ENCODE measurements around the gene TEX26. TPM values are rescaled to one million over a fixed set of nuclear protein-coding genes. Genes with fewer than 3 reads are reported as not detected.
A peak's percentile ranks its signal among the peaks of the same experiment; 100 is the strongest.

TEX26 gene
- total RNA-seq, 2 donors from 2014 or later: not detected

GRCh38 chr13:30905932-30906383 lies 26.5 kb upstream of the TEX26 start, which contains the start of gene MEDAG:
MEDAG (plus strand) TSS chr13:30906271; CDS start chr13:30906516, 245 bp downstream.
- Histone ChIP-seq H3K36me3 (no peaks in the 10 kb centered on the region), H3K27me3 (replicated peaks; ENCODE audit: insufficient read depth) (peaks cover 14% of the 10 kb centered on the region), H3K27ac (no peak within 1 kb of the TSS), H3K9me3 (no peaks in the 10 kb centered on the region), H3K4me1 (replicated peaks) (peaks cover 2% of the 10 kb centered on the region), H3K4me3 (peak within 1 kb of the TSS; percentile 13 to 21)
- 39% methylated on average over 10 of the region's 35 CpGs for WGBS
- no peak for DNase-seq (ENCODE audit: low spot score)
- no peak for TF ChIP-seq POLR2AphosphoS5 (IDR thresholded peaks at IDR 0.05)
- no peak for TF ChIP-seq POLR2A (IDR thresholded peaks at IDR 0.05)
- TF ChIP-seq CTCF (IDR thresholded peaks at IDR 0.05): no peak
- intact Hi-C loops (cut with DNase I): no loop called here

- WGBS: 22% methylated on average over 38 of the region's 60 CpGs
- no peak for TF ChIP-seq POLR2AphosphoS5 (IDR thresholded peaks at IDR 0.05)
- no peak for TF ChIP-seq CTCF (IDR thresholded peaks at IDR 0.05)
- TF ChIP-seq POLR2A (IDR thresholded peaks at IDR 0.05): no peak
- Histone ChIP-seq H3K4me3 (peak overlapping the region; percentile 13 to 21), H3K27me3 (replicated peaks; ENCODE audit: insufficient read depth) (peaks cover 14% of the 10 kb centered on the region), H3K9me3 (no peaks in the 10 kb centered on the region), H3K4me1 (replicated peaks) (peaks cover 2% of the 10 kb centered on the region), H3K36me3 (no peaks in the 10 kb centered on the region), H3K27ac (no peak overlapping the region)
- intact Hi-C loops (cut with DNase I): no loop called here
- no peak for DNase-seq (ENCODE audit: low spot score)
Measured at GRCh38 chr13:30906411-30907051, 25.9 kb upstream of the TEX26 start.

- no peaks in the 10 kb centered on the region for H3K9me3 ChIP-seq
- TF ChIP-seq POLR2AphosphoS5 (IDR thresholded peaks at IDR 0.05) (no peak), CTCF (IDR thresholded peaks at IDR 0.05) (no peak), POLR2A (IDR thresholded peaks at IDR 0.05) (no peak)
- H3K4me3 ChIP-seq: no peak overlapping the region
- peaks cover 14% of the 10 kb centered on the region for H3K27me3 ChIP-seq (replicated peaks; ENCODE audit: insufficient read depth)
- H3K27ac ChIP-seq: no peak overlapping the region
- H3K4me1 ChIP-seq (replicated peaks): peaks cover 2% of the 10 kb centered on the region
- WGBS: 45% methylated on average over 10 of the region's 10 CpGs
- intact Hi-C loops (cut with DNase I): no loop called here
- no peaks in the 10 kb centered on the region for H3K36me3 ChIP-seq
- DNase-seq (ENCODE audit: low spot score): no peak
Measured at GRCh38 chr13:30907121-30907861, 25.2 kb upstream of the TEX26 start.

GRCh38 chr13:30908416-30908980 lies 24.0 kb upstream of the TEX26 start:
- intact Hi-C loops (cut with DNase I): no loop called here
- Histone ChIP-seq H3K4me1 (replicated peaks) (peaks cover 2% of the 10 kb centered on the region), H3K27ac (no peak overlapping the region), H3K36me3 (no peaks in the 10 kb centered on the region), H3K27me3 (replicated peaks; ENCODE audit: insufficient read depth) (peaks cover 14% of the 10 kb centered on the region), H3K9me3 (no peaks in the 10 kb centered on the region), H3K4me3 (no peak overlapping the region)
- 15% methylated on average over 5 of the region's 5 CpGs for WGBS
- TF ChIP-seq CTCF (IDR thresholded peaks at IDR 0.05): no peak
- TF ChIP-seq POLR2AphosphoS5 (IDR thresholded peaks at IDR 0.05): no peak
- no peak for TF ChIP-seq POLR2A (IDR thresholded peaks at IDR 0.05)
- DNase-seq (ENCODE audit: low spot score): no peak
